ENCODE results near the gene TMEM87B. TPM values are rescaled to one million over a fixed set of nuclear protein-coding genes. Genes with fewer than 3 reads are reported as not detected.

Gene TMEM87B
- total and polyA plus RNA-seq, 2 of the 8 experiments (the other 6 are each of a cell fraction or from before 2014, with no cell fraction given), result 7.2 to 9.0 TPM

- H2BK15ac ChIP-seq (ENCODE audit: low read length), result no peak overlapping the region
- no peak overlapping the region for H3K27ac ChIP-seq (ENCODE audit: low read depth, low read length)
- no peak overlapping the region for H3K9ac ChIP-seq (replicated peaks in 1 of 4; ENCODE audit: extremely low read depth in 1 of 4, low read depth in 3 of 4, low read length in 3 of 4)
- no peak overlapping the region for H2BK5ac ChIP-seq (ENCODE audit: low read depth, low read length)
- no peaks in the 10 kb centered on the region for H3K79me2 ChIP-seq (ENCODE audit: control insufficient read depth in 1 of 2, insufficient read depth in 2 of 2, low read length in 2 of 2)
- H3K27me3 ChIP-seq (replicated peaks in 1 of 4; ENCODE audit: control insufficient read depth in 3 of 4, extremely low read depth in 1 of 4, insufficient read depth in 3 of 4, low read length in 3 of 4), result no peaks in the 10 kb centered on the region; a peak in 1 of 7 replicates
- no peak overlapping the region for H2BK120ac ChIP-seq (replicated peaks; ENCODE audit: low read depth, low read length)
- H3K14ac ChIP-seq (ENCODE audit: insufficient read length), result no peak overlapping the region
- no peak overlapping the region for H3K56ac ChIP-seq (replicated peaks; ENCODE audit: insufficient read length, low read depth, low read length)
- no peaks in the 10 kb centered on the region for H3K79me1 ChIP-seq (ENCODE audit: low read depth, low read length)
- no peak overlapping the region for H2BK12ac ChIP-seq (ENCODE audit: low read depth, low read length)
- no peak overlapping the region for H4K91ac ChIP-seq (replicated peaks; ENCODE audit: insufficient read length, low read length)
- DNase-seq (ENCODE audit: low read depth in 1 of 2, low spot score in 2 of 2), result peak in 1 of 2 experiments; percentile 19
- no peak for FAIRE-seq
- no peak overlapping the region for H3K4ac ChIP-seq (replicated peaks; ENCODE audit: insufficient read length, low read depth, low read length)
- no peak overlapping the region for H3K4me3 ChIP-seq (ENCODE audit: extremely low read depth in 1 of 4, insufficient read depth in 2 of 4, low read depth in 3 of 4, low read length in 4 of 4)
- H3K9me3 ChIP-seq (ENCODE audit: insufficient read depth in 2 of 2, low read depth in 1 of 2, low read length in 1 of 2), result no peaks in the 10 kb centered on the region
- no peaks in the 10 kb centered on the region for H3K36me3 ChIP-seq (ENCODE audit: control insufficient read depth in 2 of 4, insufficient read depth in 4 of 4, low read length in 3 of 4)
- no peak overlapping the region for H4K8ac ChIP-seq (ENCODE audit: extremely low read depth, insufficient read depth, low read length)
- H4K20me1 ChIP-seq (replicated peaks in 1 of 2; ENCODE audit: control insufficient read depth in 1 of 2, insufficient read depth in 2 of 2, low read length in 2 of 2), result no peaks in the 10 kb centered on the region
- H3K4me2 ChIP-seq (ENCODE audit: insufficient read depth in 1 of 2, low read depth in 2 of 2, low read length in 2 of 2), result no peak overlapping the region
- H3K23ac ChIP-seq (ENCODE audit: insufficient read length), result no peak overlapping the region
- no peak overlapping the region for H2AFZ ChIP-seq (ENCODE audit: low read length)
- H3K4me1 ChIP-seq (replicated peaks in 1 of 4; ENCODE audit: control insufficient read depth in 3 of 4, insufficient read depth in 4 of 4, low read length in 3 of 4), result peaks cover 0 to 7% (median 2%) of the 10 kb centered on the region in 4 experiments; a peak in 2 of 7 replicates
- no peak overlapping the region for H2BK20ac ChIP-seq (ENCODE audit: low read length)
- POLR2A ChIA-PET (ENCODE audit: partially characterized antibody), result no interaction called here
- H2AK5ac ChIP-seq (ENCODE audit: low read depth, low read length), result no peak overlapping the region
- no peak overlapping the region for H4K5ac ChIP-seq (ENCODE audit: insufficient read length, low read depth, low read length)
- H3K18ac ChIP-seq (ENCODE audit: extremely low read depth, low read length), result no peak overlapping the region
- CTCF ChIA-PET (ENCODE audit: partially characterized antibody), result interaction anchor here (1.0 to 1.6 kb wide), 2 partner anchors 12 to 13 kb away, joined by 3 to 4 read pairs; partner anchors contain the start of gene FBLN7
- 80% methylated on average over 5 of the region's 5 CpGs; no CpG with 5 or more reads in 1 of the 2 experiments for WGBS, 2 experiments (ENCODE audit: extremely low coverage in 1 of 2, insufficient coverage in 1 of 2, insufficient read length in 1 of 2, insufficient replicate concordance in 2 of 2, low coverage in 1 of 2, low lambda C conversion rate in 2 of 2, missing lambda C conversion rate in 1 of 2)
- H3K23me2 ChIP-seq (ENCODE audit: low read depth, low read length), result no peaks in the 10 kb centered on the region
- TF ChIP-seq CREB1 (IDR thresholded peaks at IDR 0.05) (no peak), EGR1 (IDR thresholded peaks at IDR 0.05; ENCODE audit: borderline replicate concordance, low read depth, low read length) (no peak), CTBP2 (IDR thresholded peaks at IDR 0.05; ENCODE audit: borderline replicate concordance, insufficient read depth, insufficient read length, low read length) (no peak), SP2 (IDR thresholded peaks at IDR 0.05; ENCODE audit: low read length) (no peak), TEAD4 (IDR thresholded peaks at IDR 0.05; ENCODE audit: low read depth, low read length) (no peak), KDM5A (IDR thresholded peaks at IDR 0.05; ENCODE audit: low read length) (no peak), EP300 (IDR thresholded peaks at IDR 0.05; ENCODE audit: borderline replicate concordance in 1 of 2, low read depth in 2 of 2, low read length in 2 of 2) (no peak), POLR2A (IDR thresholded peaks at IDR 0.05; ENCODE audit: control extremely low read depth in 1 of 2, low read depth in 2 of 2, low read length in 2 of 2) (no peak), ATF3 (IDR thresholded peaks at IDR 0.05; ENCODE audit: insufficient read depth, low read depth, low read length) (no peak), YY1 (IDR thresholded peaks at IDR 0.05; ENCODE audit: low read depth, low read length) (no peak)
- TF ChIP-seq, protein P1, sequence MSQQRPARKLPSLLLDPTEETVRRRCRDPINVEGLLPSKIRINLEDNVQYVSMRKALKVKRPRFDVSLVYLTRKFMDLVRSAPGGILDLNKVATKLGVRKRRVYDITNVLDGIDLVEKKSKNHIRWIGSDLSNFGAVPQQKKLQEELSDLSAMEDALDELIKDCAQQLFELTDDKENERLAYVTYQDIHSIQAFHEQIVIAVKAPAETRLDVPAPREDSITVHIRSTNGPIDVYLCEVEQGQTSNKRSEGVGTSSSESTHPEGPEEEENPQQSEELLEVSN (IDR thresholded peaks at IDR 0.05), result no peak
- TF ChIP-seq, protein P2, sequence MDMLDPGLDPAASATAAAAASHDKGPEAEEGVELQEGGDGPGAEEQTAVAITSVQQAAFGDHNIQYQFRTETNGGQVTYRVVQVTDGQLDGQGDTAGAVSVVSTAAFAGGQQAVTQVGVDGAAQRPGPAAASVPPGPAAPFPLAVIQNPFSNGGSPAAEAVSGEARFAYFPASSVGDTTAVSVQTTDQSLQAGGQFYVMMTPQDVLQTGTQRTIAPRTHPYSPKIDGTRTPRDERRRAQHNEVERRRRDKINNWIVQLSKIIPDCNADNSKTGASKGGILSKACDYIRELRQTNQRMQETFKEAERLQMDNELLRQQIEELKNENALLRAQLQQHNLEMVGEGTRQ (IDR thresholded peaks at IDR 0.05; ENCODE audit: low read length), result no peak
Observed at GRCh38 chr2:112150447-112150846, 95.4 kb downstream of the TMEM87B start.

Data from H1 (cell line).